CD4-positive, alpha-beta T cell treated with Interleukin-4 for 4 hours (primary cell): Measurements from ENCODE around the gene FLACC1.
A peak's percentile ranks its signal among the peaks of the same experiment; 100 is the strongest.
"Not testable (repeated sequence)": the region's sequence is repeated elsewhere in the genome, so short reads cannot be mapped to it uniquely, and the experiment has no call there.

Source experiments
- DNase-seq: peaks from one replicate; pipeline ENCODE4 v3.0.0-alpha.2; 2020

The FLACC1 gene

DNA sequence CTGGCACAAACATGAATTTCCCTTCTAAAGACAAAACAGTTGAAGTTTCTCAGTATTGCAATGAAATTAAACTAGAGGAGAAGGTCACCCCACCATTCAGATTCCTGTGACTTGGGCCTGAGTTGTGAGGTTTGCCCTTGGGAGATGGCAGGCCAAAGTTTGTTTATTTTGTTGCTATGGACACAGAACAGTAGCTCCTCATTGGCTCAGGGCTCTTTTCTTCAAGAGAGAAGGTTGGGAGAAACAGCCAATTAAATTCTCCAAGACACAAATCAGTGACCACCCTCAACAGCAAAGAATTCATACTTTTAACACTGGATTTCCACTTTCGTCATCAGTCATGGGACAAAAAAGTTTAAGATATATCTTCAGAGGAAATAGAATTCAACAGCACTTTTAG is at the start of gene FLACC1:
FLACC1 (minus strand) TSS at position 125 of the 400 bp plus-strand sequence. CDS start 5,941 bp downstream, outside the sequence.
- DNase-seq: peak; percentile 3

GRCh38 chr2:201406077-201406662 is 49.0 kb upstream of the FLACC1 start:
- peak; percentile 15 for DNase-seq

DNA sequence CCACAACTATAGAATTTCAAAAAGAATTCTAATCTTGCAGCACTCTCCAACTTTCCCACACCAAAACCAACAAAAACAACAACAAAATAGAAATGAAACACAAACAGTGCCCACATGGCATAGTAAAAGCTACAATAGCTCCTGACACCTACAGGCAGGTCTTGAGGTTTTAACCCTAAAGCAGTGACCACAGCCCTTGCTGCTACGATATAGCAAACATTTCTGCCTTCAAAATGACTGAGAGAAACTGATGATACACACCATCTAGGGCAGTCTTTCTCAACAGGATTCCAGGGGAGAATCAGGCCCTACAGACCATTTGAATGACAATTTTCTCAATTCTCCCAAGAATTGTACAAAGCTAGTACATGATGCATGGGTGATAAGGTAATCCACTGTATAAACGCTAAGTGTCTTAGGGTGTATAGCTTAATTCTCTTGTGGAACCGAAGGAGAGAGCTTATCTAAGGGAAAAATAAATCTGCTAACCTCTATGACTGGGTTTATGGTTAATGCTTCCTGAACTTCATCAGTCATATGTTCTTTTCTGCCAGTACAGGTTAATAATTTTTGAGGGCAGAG is 47.6 kb upstream of the FLACC1 start:
- DNase-seq: no peak

DNA sequence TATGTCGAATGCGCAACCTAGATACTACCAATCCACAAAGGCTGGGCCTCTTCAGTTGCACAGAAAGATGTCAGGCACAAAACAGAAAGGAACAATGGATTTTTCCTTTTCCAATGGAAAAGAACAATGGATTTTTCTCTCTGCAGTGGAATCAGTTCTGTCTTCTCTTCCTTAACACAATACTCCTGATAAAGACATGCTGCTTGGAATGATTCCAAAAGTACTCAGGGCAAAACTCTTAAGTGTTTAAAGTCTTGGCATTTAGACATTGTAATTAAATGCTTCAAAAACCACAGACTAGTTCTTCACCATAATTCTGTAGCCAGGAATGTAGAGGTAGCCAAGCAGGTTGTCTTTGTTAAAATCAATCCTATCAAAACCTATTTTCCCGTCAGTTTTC is 46.7 kb upstream of the FLACC1 start:
- no peak for DNase-seq

- DNase-seq: no peak
Observed at GRCh38 chr2:201402651-201403562, 45.8 kb upstream of the FLACC1 start.

GRCh38 chr2:201401815-201402214 is 44.7 kb upstream of the FLACC1 start:
- no peak for DNase-seq

DNA sequence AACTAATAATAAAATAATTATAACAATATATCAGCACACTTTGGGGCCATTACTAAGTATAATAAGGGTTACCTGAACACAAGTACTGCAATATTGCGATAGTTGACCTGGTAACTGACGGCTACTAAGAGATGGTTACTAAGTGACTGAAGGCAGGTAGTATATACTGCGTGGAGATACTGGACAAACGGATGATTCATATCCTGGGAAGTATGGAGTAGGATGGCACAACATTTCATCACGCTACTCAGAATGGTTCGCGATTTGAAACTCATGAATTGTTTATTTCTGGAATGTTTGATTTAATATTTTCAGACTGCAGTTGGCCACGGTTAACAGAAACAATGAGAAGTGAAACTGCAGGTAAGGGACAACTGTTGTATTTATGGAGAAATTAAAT is 39.5 kb upstream of the FLACC1 start:
- no peak for DNase-seq

GRCh38 chr2:201383136-201383535 is 26.0 kb upstream of the FLACC1 start:
- no peak for DNase-seq

DNA sequence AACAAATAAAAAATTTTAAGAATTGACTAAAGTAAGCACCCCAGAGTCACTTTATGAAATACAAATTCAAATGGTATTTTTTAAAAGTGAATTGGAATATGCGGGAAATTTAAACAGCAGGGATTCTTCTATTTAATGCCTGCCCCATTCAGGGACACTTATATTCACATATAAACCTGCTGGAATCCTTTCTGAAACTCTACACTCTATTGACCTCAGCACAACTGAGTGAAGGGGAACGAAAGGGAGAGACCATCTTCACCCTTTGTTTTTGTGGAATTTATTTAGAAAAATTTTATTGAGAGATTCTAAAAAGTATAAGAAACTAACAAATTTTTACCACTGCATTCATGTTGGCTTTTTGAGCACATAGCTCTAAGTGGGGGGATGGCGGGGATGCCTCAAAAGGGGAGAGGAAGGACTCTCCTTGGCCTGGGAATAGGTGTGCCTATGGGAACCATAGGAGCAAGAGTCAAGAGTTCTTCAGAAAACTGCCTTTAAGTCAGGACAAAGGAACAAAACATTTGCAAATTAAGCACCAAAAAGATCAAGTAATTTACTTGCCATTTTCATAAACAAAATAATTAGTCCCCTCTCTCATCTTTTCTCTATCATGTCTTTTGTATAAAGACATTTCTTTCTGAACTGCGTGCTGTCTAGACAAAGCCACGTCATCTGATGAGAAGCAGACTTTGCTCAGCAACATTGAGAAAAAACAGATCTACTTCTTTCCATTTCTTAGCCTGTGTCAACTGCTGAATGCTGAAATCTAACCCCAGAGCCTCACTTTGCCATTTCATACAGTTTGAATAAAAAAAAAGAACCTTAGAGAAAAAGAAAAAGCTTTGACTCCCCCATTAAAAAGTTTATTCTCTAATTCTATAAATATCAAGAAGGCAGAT is 21.6 kb upstream of the FLACC1 start:
- no peak for DNase-seq

DNA sequence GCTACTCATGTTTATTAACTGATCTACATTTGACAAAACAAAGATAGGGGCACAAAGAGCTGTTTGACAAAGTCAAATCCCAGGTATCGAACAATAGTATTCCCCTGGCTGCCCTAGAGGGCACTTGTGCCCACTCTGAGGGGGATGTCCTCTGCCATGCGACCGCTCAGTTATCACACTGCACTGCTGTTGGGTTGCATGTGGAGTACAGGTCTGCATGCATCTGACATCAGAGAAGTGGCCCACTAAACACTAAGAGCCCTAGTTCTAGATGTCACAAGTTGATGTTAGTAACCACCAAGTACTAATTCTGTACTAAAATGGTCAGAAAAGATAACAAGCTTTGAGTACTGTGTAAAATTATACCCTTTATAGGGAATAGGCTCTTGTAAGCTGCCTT is 20.1 kb upstream of the FLACC1 start:
- DNase-seq: no peak

GRCh38 chr2:201369775-201370174 is 12.6 kb upstream of the FLACC1 start:
- no peak for DNase-seq

DNA sequence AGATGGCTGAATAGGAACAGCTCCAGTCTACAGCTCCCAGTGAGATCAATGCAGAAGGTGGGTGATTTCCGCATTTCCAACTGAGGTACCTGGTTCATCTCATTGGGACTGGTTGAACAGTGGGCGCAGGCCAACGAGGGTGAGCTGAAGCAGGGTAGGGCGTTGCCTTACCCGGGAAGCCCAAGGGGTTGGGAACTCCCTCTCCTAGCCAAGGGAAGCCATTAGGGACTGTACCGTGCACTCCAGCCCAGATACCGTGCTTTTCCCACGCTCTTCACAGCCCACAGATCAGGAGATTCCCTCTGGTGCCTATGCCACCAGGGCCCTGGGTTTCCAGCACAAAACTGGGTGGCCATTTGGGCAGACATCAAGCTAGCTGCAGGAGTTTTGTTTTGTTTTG is 12.2 kb upstream of the FLACC1 start:
- not testable (repeated sequence) for DNase-seq

GRCh38 chr2:201366146-201366545 is 9.0 kb upstream of the FLACC1 start:
- DNase-seq: no peak

DNA sequence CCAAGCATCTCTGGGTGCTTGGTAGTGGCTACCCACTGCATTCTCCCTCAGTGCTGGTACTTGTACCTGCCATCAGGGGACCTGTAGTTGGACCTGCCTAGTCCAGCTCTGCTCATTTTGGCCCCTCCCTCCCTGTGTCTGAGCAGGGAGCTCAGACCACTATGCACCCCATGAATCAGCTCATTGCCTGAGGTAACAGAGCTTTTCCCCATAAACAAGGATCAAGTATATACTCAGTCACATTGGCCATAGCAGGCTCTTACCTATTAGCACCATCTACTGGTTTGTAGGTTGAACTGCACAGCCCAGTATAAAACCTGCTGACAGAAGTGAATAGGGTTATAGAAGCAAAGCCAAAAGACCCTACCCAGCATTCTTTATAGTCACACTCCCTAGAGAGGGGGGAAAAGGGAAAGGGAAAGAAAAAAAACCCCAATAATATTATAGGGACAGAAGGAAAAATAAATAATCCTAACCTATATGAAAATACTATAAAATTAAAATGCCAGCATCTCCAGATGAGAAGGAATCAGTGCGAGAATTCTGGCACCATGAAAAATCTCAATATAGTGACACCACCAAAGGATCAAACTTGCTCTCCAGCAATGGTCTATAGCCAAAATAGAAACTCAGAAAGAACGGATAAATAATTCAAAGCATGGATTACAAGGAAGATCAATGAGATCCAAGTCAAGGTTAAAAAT is 6.9 kb upstream of the FLACC1 start:
- peak; percentile 76 for DNase-seq

GRCh38 chr2:201362396-201362795 is 5.3 kb upstream of the FLACC1 start:
- no peak for DNase-seq

DNA sequence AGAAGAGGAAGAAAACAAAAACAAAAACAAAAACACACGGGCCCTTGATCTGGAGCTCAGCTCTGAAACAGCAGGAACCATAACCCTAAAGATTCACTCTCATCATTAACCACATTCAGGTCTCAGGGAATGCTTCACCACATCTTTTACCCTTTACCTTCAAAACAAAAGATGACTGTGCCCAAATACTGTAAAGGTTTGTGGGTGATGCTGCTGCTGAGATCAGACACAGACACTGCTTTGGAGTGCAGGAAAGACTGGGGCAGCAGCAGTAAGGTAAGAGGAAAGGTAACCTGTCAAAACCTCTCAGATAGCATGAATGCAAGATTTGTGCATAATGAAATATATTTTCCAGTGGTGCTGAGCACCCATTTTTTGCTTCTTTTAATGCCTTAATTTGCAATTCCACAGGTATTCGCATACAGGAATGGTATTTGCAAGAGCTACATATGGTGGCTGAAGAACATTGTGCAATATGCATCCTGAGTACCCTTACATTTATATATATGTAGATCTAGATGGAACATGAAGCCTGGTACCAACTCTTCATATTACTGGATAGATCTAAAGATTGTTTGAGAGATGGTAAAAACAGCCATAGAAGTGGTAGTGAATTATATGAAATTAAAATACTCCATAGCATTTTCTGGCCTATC is 4.1 kb upstream of the FLACC1 start:
- peak; percentile 11 for DNase-seq

DNA sequence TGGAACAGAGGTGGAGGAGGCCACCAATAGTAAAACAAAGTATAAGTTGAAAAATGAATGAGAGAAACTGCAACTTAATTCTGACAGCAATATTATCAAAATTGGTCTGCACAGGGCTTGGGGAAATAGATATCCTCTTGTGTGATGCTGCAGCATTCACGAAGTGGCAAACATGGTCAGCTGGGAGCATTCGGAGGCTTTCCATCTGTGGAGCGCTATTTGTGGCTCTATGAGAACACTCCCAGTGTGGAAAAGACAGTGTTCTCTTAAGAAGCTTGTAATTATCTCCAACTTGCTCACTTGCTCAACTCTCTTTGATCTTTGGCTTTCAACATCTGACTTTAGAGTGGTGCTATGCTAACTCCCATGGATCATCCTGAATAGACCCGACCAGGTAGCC is 3.1 kb upstream of the FLACC1 start:
- DNase-seq: no peak

DNA sequence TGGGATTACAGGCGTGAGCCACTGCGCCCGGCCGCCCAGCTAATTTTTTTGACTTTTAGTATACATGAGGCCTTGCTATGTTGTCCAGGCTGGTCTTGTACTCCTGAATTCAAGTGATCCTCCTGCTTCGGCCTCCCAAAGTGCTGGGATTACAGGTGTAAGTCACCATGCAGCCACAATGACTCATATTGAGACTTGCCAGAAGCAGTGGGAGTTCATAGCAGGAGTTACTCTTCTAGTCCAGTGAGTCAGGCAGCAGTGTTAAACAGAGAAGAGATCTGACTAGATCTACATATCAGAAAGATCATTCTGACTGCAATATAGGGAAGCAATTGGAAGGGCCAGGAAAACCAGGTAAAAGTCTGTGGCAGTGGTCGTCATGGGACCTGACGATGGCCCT is 1.5 kb upstream of the FLACC1 start:
- DNase-seq: peak; percentile 25

DNA sequence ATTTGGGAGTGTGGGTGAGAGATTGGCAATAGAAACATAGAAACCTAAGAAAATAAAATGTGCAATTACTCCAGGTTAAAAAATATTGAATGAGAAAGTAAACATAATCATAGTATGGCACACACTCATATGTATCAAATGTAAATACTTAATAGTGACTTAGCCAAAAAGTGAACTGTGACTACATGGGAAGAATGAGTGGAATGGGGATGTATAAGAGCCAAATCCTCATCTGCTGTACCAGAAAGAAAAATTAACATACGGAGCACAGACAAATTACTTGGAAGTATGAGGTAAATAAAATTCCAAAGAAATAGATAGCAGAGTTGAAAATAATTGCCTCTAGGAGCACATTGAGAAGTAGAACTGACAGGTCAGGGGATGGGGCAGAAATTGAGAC is 4.0 kb downstream of the FLACC1 start:
- DNase-seq: no peak

DNA sequence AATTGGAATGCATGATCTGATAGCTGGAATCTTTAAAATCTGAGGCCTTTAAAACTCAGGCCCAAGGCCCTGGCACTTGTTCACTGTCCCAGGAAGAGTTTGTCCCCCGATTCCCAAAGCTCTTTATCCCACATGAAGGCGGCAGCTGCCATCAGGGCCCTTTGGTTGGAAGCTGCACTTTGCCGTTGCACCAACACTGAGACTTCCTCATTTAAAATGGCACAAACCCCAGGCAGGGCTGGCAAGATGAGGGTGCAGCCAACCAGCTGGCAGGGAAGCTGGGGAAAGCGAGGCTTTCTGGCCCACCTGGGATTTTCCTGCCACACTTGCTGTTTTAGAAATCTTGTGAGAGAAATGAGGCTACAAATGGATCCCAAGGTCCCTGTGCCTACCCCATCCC is 6.3 kb downstream of the FLACC1 start:
- no peak for DNase-seq

GRCh38 chr2:201349601-201350000 is 7.5 kb downstream of the FLACC1 start:
- no peak for DNase-seq

- DNase-seq: no peak
Observed at GRCh38 chr2:201348758-201349157, 8.4 kb downstream of the FLACC1 start.
